Adipose tissue (tissue), 3 donors: ENCODE measurements around the gene CILP. TPM values are rescaled to one million over a fixed set of nuclear protein-coding genes. Genes with fewer than 3 reads are reported as not detected.

Source experiments
- H3K27ac ChIP-seq: one replicate; pipeline ENCODE4 v1.5.1; 2013; ENCODE audit warnings: low read depth, low read length
- WGBS, 3 donors: extraction: QIAGEN DNeasy Blood & Tissue Kit; methylation state at CpG; one replicate each; pipeline ENCODE4 v1.1.7; 2013; 5-methylcytosine and 5-hydroxymethylcytosine counted together
- polyA plus RNA-seq, 3 donors: library from polyadenylated mRNA; stranded (reverse); fragments of 200-250 nt; gene quantifications; one replicate each; pipeline ENCODE4 v1.2.3, GENCODE V29; 2013
- donor health status: healthy with polysubstance abuse.
- donor health status: Bipolar disorder and iron deficiency.
- donor health status: healthy.

The CILP gene
- polyA plus RNA-seq, 3 donors = 2.6 to 20.0 (median 13.0) TPM

DNA sequence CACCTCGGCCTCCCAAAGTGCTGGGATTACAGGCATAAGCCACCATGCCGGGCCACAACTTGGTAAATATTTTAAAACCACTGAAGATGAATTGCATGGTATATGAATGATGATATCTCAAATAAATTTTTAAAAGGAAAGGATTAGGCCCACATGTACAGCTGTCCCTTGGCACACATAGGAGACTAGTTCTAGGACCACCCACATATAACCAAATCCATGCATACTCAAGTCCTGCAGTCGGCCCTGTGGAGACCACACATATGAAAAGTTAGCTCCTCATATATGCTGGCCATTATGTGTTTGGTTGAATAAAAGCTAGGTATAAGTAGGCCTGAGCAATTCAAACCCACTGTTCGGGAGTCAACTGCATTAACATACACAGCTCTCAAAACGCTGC, 36.8 kb downstream of the CILP start:
- WGBS, 3 donors = 91 to 94% (median 93%) methylated on average over 5 of the region's 5 CpGs
- H3K27ac ChIP-seq = no peak overlapping the region

DNA sequence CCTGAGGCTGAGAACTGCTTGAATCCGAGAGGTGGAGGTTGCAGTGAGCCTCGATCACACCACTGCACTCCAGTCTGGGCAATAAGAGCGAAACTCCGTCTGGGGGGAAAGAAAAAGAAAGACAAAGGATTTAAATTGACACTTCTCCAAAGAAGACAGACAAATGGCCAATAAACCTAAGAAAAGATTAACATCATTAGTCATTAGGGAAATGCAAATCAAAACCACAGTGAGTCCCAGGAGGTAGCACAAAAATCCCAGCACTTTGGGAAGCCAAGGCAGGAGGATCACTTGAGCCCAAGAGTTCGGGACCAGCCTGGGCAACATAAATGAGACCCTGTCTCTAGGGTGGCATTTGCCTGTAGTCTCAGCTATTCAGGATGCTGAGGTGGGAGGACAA, 38.7 kb downstream of the CILP start:
- WGBS, 3 donors = 89 to 96% (median 94%) methylated on average over 5 of the region's 5 CpGs
- H3K27ac ChIP-seq = no peak overlapping the region

DNA sequence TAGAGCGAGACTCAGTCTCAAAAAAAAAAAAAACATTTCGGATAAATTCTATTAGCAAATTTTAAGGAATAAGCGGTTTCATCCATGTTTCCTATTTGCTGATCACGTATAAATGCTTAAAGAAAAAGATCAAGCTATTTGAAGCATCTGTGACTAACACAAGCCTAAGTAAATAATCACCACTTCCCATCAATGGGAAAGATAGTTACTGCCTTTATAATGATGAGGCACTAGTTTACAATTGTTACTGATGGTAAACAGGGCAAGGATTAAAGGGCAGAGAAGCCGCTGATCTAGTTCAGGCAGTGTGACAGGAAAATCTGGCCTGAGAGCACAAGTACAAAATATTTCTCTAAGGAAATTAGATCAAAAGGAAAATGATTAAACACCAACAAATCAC, 39.8 kb downstream of the CILP start:
- H3K27ac ChIP-seq = no peak overlapping the region
- WGBS, 3 donors = 90 to 95% (median 94%) methylated on average over 5 of the region's 5 CpGs

DNA sequence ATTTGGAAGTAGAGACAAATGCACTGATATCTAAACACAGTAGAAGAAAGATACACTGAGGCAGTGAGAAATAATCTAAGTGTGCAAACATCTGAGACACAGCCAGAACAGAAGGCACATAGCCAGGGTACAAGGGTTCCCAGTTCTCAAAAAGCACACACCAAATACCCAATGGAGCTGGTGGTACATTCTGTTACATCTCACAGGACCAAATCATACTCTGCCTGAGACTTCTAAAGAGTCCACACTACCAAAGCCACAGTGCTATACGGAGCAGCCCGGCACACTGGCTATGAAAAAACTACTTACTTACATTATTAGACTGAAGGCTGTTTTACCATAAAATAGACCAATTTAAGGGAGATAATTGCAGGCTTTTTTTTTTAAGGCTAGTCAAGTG, 45.4 kb downstream of the CILP start:
- 85 to 96% (median 95%) methylated on average over 2 of the region's 2 CpGs for WGBS, 3 donors
- no peak overlapping the region for H3K27ac ChIP-seq

DNA sequence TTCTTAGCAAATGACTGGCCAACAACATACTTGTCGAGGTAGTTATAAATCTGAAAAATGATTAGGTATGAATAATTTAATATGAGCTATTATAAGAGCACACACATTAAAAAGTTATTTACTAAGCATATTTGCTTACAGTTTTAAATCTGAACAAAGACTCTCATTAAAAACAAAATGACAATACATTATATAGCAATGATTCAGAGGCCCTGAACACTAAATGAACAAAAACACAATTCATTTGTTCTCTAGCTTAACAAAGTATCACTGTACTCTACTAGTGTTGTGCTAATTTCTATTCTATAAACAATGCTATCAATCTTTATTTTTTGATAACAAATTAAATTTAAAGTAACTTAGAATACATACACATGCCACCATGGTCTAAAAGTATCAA, 47.1 kb downstream of the CILP start:
- 74 to 85% (median 81%) methylated on average over 1 of the region's 1 CpG for WGBS, 3 donors
- H3K27ac ChIP-seq = no peak overlapping the region

DNA sequence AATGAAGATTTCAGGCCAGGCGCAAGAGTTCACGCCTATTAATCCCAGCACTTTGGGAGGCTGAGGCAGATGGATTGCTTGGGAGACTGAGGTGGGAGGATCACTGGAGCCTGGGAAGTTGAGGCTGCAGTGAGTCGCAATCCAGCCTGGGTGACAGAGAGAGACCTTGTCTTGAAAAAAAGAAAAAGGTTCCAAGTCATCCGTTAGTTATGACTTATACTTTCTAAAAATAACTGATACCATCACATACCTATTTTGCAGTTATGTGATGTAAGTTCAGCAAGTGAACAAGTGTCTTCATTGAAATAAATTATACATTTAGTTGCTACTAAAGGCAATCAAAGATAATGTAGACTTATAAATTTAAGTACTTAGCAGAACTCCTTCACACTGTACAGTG, 48.2 kb downstream of the CILP start:
- H3K27ac ChIP-seq = no peak overlapping the region
- WGBS, 3 donors = 90 to 92% (median 91%) methylated on average over 4 of the region's 4 CpGs

DNA sequence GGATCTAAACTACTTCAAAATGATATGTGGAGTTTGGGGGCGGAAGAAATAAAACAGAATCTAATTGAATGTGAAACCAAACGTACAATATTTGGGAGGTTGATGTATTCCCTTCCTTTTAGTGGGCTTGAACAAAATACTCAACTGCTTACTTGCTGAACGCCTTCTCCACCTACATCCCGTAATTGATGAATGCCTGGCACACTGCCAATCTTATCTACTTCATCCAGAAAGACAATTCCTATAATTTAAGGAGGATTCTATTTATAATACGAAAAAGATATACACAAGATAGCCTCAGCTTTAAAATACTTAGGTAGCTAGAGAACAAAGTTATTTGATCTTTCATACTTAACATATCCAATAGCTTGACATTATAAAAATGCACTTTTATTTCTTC, 54.6 kb downstream of the CILP start:
- H3K27ac ChIP-seq = no peak overlapping the region
- WGBS, 3 donors = 68 to 71% (median 69%) methylated on average over 5 of the region's 5 CpGs

DNA sequence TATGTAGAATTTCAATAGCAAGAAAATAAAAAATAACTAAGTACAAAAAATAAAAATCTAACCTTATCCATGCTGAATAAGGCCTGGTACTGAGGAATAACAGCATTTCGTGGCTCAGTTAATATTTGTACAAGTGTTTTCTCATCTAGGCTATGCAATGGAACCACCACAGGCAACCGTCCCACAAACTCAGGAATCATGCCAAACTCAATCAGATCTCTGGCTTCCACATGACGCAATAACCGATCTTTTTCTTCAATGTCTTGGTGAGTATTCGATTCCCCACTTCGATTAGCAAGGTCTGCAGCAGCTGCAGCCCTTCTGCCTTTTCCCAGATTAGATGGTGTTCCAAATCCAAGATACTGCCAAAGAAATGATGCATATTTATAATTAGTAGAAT, 56.6 kb downstream of the CILP start:
- 41 to 85% (median 81%) methylated on average over 6 of the region's 6 CpGs for WGBS, 3 donors

DNA sequence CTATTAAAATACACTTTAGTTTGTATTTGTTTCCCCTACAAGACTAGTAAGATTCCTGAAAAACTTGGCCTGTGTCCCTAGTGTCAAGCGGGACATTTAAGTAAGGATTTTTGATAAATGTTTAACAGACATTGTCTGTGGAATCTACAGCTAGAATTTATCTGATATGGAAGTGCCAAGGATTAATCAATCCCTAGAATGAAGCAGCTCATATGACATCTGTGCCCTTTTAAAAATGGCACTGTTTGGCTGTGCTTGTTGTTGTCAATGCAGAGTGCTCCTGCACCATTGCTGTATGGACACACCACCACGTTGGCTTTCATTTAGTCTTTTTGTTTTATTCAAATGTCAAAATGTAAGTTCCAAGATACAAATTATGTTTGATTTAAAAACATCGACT, 63.4 kb downstream of the CILP start:
- WGBS, 3 donors = 62 to 90% (median 84%) methylated on average over 3 of the region's 3 CpGs
- no peak overlapping the region for H3K27ac ChIP-seq

More for the DNA sequence above, 56.6 kb downstream of the CILP start:
- H3K27ac ChIP-seq = no peak overlapping the region

DNA sequence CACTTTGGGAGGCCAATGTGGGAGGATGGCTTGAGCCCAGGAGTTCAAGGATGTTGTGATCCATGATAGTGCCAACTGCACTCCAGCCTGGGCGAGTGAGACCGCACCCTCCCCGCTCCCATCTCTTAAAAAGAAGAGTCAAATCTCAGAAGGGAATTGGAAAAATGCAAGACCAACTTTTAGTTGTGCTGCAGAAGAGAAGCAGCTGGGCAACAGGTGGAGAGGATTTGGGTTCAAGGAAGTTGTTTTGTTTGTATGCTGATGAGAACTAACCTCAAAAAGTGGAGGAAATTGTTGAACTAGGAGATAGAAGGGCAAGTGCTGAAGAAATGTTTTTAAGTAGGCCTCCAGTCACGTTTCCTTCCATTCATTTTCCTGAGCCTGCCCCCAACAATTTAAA, 64.8 kb downstream of the CILP start:
- 84 to 89% (median 87%) methylated on average over 4 of the region's 4 CpGs for WGBS, 3 donors
- H3K27ac ChIP-seq = no peak overlapping the region

Other genes starting within 250 kb of the CILP start
- gene SPG21, start 221.6 kb downstream of the CILP start, polyA plus RNA-seq = 10 to 100 TPM; 35.4 to 86.3 (median 53.2) TPM
- gene MTFMT, start 181.8 kb downstream of the CILP start, polyA plus RNA-seq = 10 to 100 TPM in 1 of 3 donors, 1 to 10 TPM in 2; 3.4 to 10.8 (median 6.9) TPM
- under 1 TPM in 1 of 3 donors, not detected in 2; 0.10 TPM for gene SLC51B, start 166.1 kb downstream of the CILP start, polyA plus RNA-seq
- 10 to 100 TPM in 1 of 3 donors, 1 to 10 TPM in 2; 1.7 to 21.6 (median 6.7) TPM for gene RASL12, start 143.5 kb downstream of the CILP start, polyA plus RNA-seq
- gene KBTBD13, start 134.7 kb downstream of the CILP start, polyA plus RNA-seq = under 1 TPM in 1 of 3 donors, not detected in 2; 0.03 TPM
- 1 to 10 TPM; 1.3 to 2.2 (median 1.5) TPM for gene UBAP1L, start 96.3 kb downstream of the CILP start, polyA plus RNA-seq
- 10 to 100 TPM in 2 of 3 donors, 1 to 10 TPM in 1; 6.6 to 16.2 (median 13.9) TPM for gene PDCD7, start 77.7 kb downstream of the CILP start, polyA plus RNA-seq
- 10 to 100 TPM in 2 of 3 donors, 1 to 10 TPM in 1; 9.0 to 19.9 (median 13.4) TPM for gene CLPX, start 26.1 kb downstream of the CILP start, polyA plus RNA-seq
- 1 to 10 TPM; 5.6 to 9.3 (median 6.8) TPM for gene PARP16, start 75.4 kb upstream of the CILP start, polyA plus RNA-seq
- gene RNU5A-1, start 84.6 kb upstream of the CILP start, polyA plus RNA-seq = not detected
- not detected for gene RNU5B-1, start 93.2 kb upstream of the CILP start, polyA plus RNA-seq
- under 1 TPM in 2 of 3 donors, not detected in 1; 0.01 to 0.79 TPM for gene IGDCC3, start 166.5 kb upstream of the CILP start, polyA plus RNA-seq
- 1 to 10 TPM in 1 of 3 donors, under 1 TPM in 2; 0.14 to 4.2 (median 0.62) TPM for gene IGDCC4, start 211.5 kb upstream of the CILP start, polyA plus RNA-seq